Endothelial cell (in vitro differentiated cells): ENCODE data around the gene MTCL1. TPM values are rescaled to one million over a fixed set of nuclear protein-coding genes. Genes with fewer than 3 reads are reported as not detected.

Experiments used
- DNase-seq: peaks from one replicate; pipeline ENCODE4 v3.0.0; 2021; ENCODE audit warnings: low spot score
- H3K27ac Mint-ChIP-seq: one replicate; pipeline ENCODE4 v1.8.0; 2021; ENCODE audit warnings: mixed read lengths, inconsistent platforms; ENCODE audit not compliant: unreplicated experiment
- H3K27me3 Mint-ChIP-seq: one replicate; pipeline ENCODE4 v1.8.0; 2021; ENCODE audit warnings: mild to moderate bottlenecking, moderate library complexity, mixed read lengths, inconsistent platforms; ENCODE audit not compliant: unreplicated experiment
- H3K36me3 Mint-ChIP-seq: one replicate; pipeline ENCODE4 v1.8.0; 2021; ENCODE audit warnings: mild to moderate bottlenecking, low read depth, mixed read lengths, inconsistent platforms; ENCODE audit not compliant: unreplicated experiment
- H3K4me1 Mint-ChIP-seq: one replicate; pipeline ENCODE4 v1.8.0; 2021; ENCODE audit warnings: mild to moderate bottlenecking, mixed read lengths, inconsistent platforms; ENCODE audit not compliant: unreplicated experiment
- H3K4me3 Mint-ChIP-seq: one replicate; pipeline ENCODE4 v1.8.0; 2021; ENCODE audit warnings: mild to moderate bottlenecking, mixed read lengths, inconsistent platforms; ENCODE audit not compliant: unreplicated experiment
- H3K9me3 Mint-ChIP-seq: one replicate; pipeline ENCODE4 v1.8.0; 2021; ENCODE audit warnings: mixed read lengths, inconsistent platforms; ENCODE audit not compliant: unreplicated experiment
- CTCF ChIP-seq: fragments of 200-600 bp; sonication (generic); IDR thresholded peaks from one replicate; pipeline ENCODE4 v1.5.0; 2021; ENCODE audit warnings: antibody characterized with exemption; ENCODE audit not compliant: unreplicated experiment
- total RNA-seq: library from RNA; stranded (reverse); fragmentation: NEBNext Ultra II Directional; extraction: Animal tissue kit (Norgen Biotek cat#: 25700); gene quantifications from one replicate; pipeline ENCODE4 v1.2.1, GENCODE V29; 2021; ENCODE audit not compliant: unreplicated experiment

Gene MTCL1
- total RNA-seq, 1 donor from 2014 or later = 3.8 TPM

DNA sequence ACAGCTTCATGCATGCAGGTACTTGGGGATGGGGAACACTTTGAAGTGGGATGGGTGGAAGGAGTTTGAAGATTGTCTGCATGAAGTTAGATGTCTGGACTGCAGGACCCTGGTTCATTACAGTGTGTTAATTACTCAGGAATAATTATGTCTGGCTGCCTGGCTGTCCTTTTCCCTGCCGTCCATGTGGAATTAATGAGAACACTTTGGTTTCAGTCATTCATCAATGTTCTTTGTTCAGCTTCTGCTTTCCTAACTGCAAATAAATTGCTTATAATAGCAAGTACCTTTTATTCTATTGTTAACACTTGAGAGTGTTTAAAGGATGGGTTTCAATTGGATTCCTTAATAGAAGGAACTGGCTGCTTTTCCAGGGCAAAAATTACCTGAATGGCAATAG is 35.8 kb downstream of the MTCL1 start:
- H3K27me3 Mint-ChIP-seq = peaks cover 1% of the 10 kb centered on the region
- H3K9me3 Mint-ChIP-seq = no peaks in the 10 kb centered on the region
- peaks cover 2% of the 10 kb centered on the region for H3K4me1 Mint-ChIP-seq
- no peaks in the 10 kb centered on the region for H3K36me3 Mint-ChIP-seq
- DNase-seq = no peak
- H3K4me3 Mint-ChIP-seq = no peak overlapping the region
- no peak overlapping the region for H3K27ac Mint-ChIP-seq
- no peak for TF ChIP-seq CTCF

DNA sequence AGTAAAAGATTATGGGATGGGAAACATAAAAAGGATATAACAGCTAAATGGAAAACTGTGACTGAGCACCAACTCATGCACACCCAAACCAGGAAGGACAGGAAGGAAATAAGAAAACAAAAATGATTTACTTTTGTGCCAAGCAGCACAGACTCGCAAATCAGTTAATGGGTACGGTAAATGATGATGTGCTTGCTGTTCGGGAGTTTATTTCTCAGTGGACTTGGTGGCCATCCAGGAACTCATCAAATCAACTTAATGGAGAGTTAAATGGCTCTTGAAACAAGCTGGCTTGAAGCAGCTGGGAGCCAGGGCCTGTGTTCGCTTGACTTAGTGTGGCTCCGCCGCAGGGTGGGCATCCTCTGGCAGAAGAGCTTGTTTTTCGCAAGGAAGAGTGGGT is 36.2 kb downstream of the MTCL1 start:
- H3K36me3 Mint-ChIP-seq = no peaks in the 10 kb centered on the region
- H3K4me3 Mint-ChIP-seq = no peak overlapping the region
- DNase-seq = no peak
- TF ChIP-seq CTCF = no peak
- H3K4me1 Mint-ChIP-seq = peaks cover 2% of the 10 kb centered on the region
- no peak overlapping the region for H3K27ac Mint-ChIP-seq
- H3K27me3 Mint-ChIP-seq = peaks cover 1% of the 10 kb centered on the region
- H3K9me3 Mint-ChIP-seq = no peaks in the 10 kb centered on the region

DNA sequence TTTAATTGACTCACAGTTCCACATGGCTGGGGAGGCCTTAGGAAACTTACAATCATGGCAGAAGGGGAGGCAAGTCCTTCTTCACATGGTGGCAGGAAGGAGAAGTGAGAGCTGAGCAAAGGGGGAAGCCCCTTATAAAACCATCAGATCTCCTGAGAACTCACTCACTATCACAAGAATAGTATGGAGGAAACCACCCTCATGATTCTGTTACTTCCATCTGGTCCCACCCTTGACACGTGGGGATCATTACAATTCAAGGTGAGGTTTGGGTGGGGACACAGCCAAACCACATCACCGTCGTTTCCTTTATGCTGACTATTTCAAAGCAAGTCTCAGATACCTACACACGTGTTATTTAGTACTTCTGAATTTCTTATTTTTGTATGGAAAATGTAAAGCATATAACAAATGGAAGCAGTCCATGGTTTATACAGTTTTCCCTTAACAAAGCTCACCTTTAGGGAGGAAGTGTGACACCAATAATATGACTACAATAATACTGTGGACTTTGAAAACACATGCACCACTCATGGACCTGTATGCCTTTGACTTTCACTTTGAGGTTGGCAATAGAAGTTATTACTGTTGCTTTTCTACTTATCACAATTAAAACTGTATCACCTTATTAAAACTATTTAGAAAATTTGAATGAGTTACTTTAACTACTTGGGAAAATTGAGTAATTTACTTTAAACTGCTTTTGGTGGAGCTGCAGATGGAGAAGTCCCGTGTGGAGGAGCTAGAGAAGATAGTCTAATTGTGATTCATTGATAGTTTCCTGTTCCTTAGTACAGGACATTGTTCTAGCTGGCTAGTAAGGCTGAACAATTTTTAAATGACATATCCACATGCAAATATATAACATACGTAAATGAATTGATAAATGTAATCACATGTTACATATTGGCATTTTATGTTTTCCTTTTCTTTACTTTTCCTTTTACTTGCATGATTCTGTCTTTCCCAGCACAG is 37.3 kb downstream of the MTCL1 start:
- Mint-ChIP-seq H3K27ac (no peak overlapping the region), H3K4me3 (no peak overlapping the region), H3K9me3 (no peaks in the 10 kb centered on the region), H3K4me1 (peaks cover 5% of the 10 kb centered on the region), H3K36me3 (no peaks in the 10 kb centered on the region), H3K27me3 (peaks cover 1% of the 10 kb centered on the region)
- no peak for TF ChIP-seq CTCF
- DNase-seq = no peak

- peaks cover 7% of the 10 kb centered on the region for H3K4me1 Mint-ChIP-seq
- peaks cover 1% of the 10 kb centered on the region for H3K27me3 Mint-ChIP-seq
- DNase-seq = no peak
- no peak overlapping the region for H3K27ac Mint-ChIP-seq
- H3K4me3 Mint-ChIP-seq = no peak overlapping the region
- TF ChIP-seq CTCF = no peak
- no peaks in the 10 kb centered on the region for H3K9me3 Mint-ChIP-seq
- no peaks in the 10 kb centered on the region for H3K36me3 Mint-ChIP-seq
Measured at GRCh38 chr18:8744038-8744437, 38.7 kb downstream of the MTCL1 start.

- no peaks in the 10 kb centered on the region for H3K36me3 Mint-ChIP-seq
- peaks cover 1% of the 10 kb centered on the region for H3K27me3 Mint-ChIP-seq
- H3K4me3 Mint-ChIP-seq = no peak overlapping the region
- TF ChIP-seq CTCF = no peak
- H3K27ac Mint-ChIP-seq = no peak overlapping the region
- H3K4me1 Mint-ChIP-seq = peaks cover 7% of the 10 kb centered on the region
- DNase-seq = no peak
- H3K9me3 Mint-ChIP-seq = no peaks in the 10 kb centered on the region
Measured at GRCh38 chr18:8744656-8745055, 39.3 kb downstream of the MTCL1 start.
